C4-2B (cell line): ENCODE results near the gene LRP1B.

ENCODE experiments used
- CTCF ChIP-seq: fragments of 450-650 bp; conservative IDR thresholded peaks from 2 replicates; pipeline ENCODE4 v1.5.1; 2017; ENCODE audit warnings: mild to moderate bottlenecking
- ZFX ChIP-seq: fragments of 450-650 bp; IDR thresholded peaks from 2 replicates; pipeline ENCODE4 v1.6.1; 2017

- TF ChIP-seq CTCF (no peak), ZFX (no peak)
Observed at GRCh38 chr2:141529659-141530058, 601.2 kb downstream of the LRP1B start.
